ENCODE data around the gene WBP2. TPM values are rescaled to one million over a fixed set of nuclear protein-coding genes. Genes with fewer than 3 reads are reported as not detected.

The WBP2 gene
- total and polyA plus RNA-seq, 2 of the 13 experiments (the other 11 are each of a cell fraction or from before 2014, with no cell fraction given), result 29.2 to 29.5 TPM

- TF ChIP-seq, protein P1, sequence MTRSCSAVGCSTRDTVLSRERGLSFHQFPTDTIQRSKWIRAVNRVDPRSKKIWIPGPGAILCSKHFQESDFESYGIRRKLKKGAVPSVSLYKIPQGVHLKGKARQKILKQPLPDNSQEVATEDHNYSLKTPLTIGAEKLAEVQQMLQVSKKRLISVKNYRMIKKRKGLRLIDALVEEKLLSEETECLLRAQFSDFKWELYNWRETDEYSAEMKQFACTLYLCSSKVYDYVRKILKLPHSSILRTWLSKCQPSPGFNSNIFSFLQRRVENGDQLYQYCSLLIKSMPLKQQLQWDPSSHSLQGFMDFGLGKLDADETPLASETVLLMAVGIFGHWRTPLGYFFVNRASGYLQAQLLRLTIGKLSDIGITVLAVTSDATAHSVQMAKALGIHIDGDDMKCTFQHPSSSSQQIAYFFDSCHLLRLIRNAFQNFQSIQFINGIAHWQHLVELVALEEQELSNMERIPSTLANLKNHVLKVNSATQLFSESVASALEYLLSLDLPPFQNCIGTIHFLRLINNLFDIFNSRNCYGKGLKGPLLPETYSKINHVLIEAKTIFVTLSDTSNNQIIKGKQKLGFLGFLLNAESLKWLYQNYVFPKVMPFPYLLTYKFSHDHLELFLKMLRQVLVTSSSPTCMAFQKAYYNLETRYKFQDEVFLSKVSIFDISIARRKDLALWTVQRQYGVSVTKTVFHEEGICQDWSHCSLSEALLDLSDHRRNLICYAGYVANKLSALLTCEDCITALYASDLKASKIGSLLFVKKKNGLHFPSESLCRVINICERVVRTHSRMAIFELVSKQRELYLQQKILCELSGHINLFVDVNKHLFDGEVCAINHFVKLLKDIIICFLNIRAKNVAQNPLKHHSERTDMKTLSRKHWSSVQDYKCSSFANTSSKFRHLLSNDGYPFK (CRISPR knock-in tag; IDR thresholded peaks at IDR 0.05; ENCODE audit: borderline replicate concordance), result no peak
- TF ChIP-seq ATF3 (CRISPR knock-in tag; IDR thresholded peaks at IDR 0.05) (peak; percentile 63; the same call in 1 of the 2 replicates), ZNF274 (CRISPR knock-in tag; IDR thresholded peaks at IDR 0.05) (no peak), SAP130 (CRISPR knock-in tag; IDR thresholded peaks at IDR 0.05; ENCODE audit: low read depth) (peak; percentile 34), ZNF430 (CRISPR knock-in tag; IDR thresholded peaks at IDR 0.05) (0 out of 2 replicates have a peak, but pooled peaks have one; percentile 28), ZMAT3 (CRISPR knock-in tag; conservative IDR thresholded peaks at IDR 0.05) (no peak), ZNF546 (CRISPR knock-in tag; conservative IDR thresholded peaks at IDR 0.05) (no peak), ZNF564 (CRISPR knock-in tag; IDR thresholded peaks at IDR 0.05) (no peak; the same call in 1 of the 2 replicates), ZNF773 (CRISPR knock-in tag; IDR thresholded peaks at IDR 0.05; ENCODE audit: borderline replicate concordance) (no peak), ZNF780A (CRISPR knock-in tag; IDR thresholded peaks at IDR 0.05) (no peak), HMG20A (CRISPR knock-in tag; IDR thresholded peaks at IDR 0.05; ENCODE audit: borderline replicate concordance) (no peak), HMGA1 (CRISPR knock-in tag; conservative IDR thresholded peaks at IDR 0.05) (no peak), ZNF510 (CRISPR knock-in tag; IDR thresholded peaks at IDR 0.05; ENCODE audit: low read depth) (no peak), ZSCAN21 (CRISPR knock-in tag; IDR thresholded peaks at IDR 0.05; ENCODE audit: borderline replicate concordance) (no peak), SMAD1 (CRISPR knock-in tag; IDR thresholded peaks at IDR 0.05; ENCODE audit: borderline replicate concordance, low read depth) (0 out of 2 replicates have a peak, but pooled peaks have one; percentile 9), ZBTB38 (CRISPR knock-in tag; IDR thresholded peaks at IDR 0.05) (0 out of 2 replicates have a peak, but pooled peaks have one; percentile 11), ZNF224 (CRISPR knock-in tag; IDR thresholded peaks at IDR 0.05) (no peak), ZNF468 (CRISPR knock-in tag; IDR thresholded peaks at IDR 0.05) (no peak), PLSCR1 (CRISPR knock-in tag; IDR thresholded peaks at IDR 0.05; ENCODE audit: borderline replicate concordance) (no peak)
- TF ChIP-seq, protein P2, sequence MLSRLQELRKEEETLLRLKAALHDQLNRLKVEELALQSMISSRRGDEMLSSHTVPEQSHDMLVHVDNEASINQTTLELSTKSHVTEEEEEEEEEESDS (CRISPR knock-in tag; IDR thresholded peaks at IDR 0.05; ENCODE audit: borderline replicate concordance), result no peak
- TF ChIP-seq, protein P3, sequence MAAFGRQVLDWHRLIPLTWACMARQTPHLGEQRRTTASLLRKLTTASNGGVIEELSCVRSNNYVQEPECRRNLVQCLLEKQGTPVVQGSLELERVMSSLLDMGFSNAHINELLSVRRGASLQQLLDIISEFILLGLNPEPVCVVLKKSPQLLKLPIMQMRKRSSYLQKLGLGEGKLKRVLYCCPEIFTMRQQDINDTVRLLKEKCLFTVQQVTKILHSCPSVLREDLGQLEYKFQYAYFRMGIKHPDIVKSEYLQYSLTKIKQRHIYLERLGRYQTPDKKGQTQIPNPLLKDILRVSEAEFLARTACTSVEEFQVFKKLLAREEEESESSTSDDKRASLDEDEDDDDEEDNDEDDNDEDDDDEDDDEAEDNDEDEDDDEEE (CRISPR knock-in tag; IDR thresholded peaks at IDR 0.05), result peak; percentile 11; the same call in 1 of the 2 replicates
- TF ChIP-seq, protein P4, sequence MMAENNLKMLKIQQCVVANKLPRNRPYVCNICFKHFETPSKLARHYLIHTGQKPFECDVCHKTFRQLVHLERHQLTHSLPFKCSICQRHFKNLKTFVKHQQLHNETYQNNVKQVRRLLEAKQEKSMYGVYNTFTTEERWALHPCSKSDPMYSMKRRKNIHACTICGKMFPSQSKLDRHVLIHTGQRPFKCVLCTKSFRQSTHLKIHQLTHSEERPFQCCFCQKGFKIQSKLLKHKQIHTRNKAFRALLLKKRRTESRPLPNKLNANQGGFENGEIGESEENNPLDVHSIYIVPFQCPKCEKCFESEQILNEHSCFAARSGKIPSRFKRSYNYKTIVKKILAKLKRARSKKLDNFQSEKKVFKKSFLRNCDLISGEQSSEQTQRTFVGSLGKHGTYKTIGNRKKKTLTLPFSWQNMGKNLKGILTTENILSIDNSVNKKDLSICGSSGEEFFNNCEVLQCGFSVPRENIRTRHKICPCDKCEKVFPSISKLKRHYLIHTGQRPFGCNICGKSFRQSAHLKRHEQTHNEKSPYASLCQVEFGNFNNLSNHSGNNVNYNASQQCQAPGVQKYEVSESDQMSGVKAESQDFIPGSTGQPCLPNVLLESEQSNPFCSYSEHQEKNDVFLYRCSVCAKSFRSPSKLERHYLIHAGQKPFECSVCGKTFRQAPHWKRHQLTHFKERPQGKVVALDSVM (CRISPR knock-in tag; IDR thresholded peaks at IDR 0.05), result no peak
Observed at GRCh38 chr17:75844530-75845057, 10.5 kb downstream of the WBP2 start (continued).

Data from HepG2 (cell line).